GM12878 (cell line): ENCODE measurements around the gene MBD3L2. TPM values are rescaled to one million over a fixed set of nuclear protein-coding genes. Genes with fewer than 3 reads are reported as not detected.

ENCODE experiments used
- ATAC-seq: fragments of 200-7000 bp; cut with Tn5 transposase; 3 replicates; pipeline ENCODE4 v1.9.1; 2020; ENCODE audit warnings: mild to moderate bottlenecking, moderate library complexity
- BruUV-seq: library from RNA; stranded (reverse); fragments of 400-500 nt; replicated peaks from 2 replicates; lab custom pipeline; 2021; lab: Mats Ljungman, UMichigan
- CTCF ChIA-PET: fragments of 300-600 bp; sonication (Branson Sonifier 250); formaldehyde crosslinking; extraction: SDS; loops from one replicate; lab custom pipeline; 2021; ENCODE audit warnings: inconsistent platforms; lab: Yijun Ruan, JAX
- POLR2A ChIA-PET: fragments of 350-600 bp; formaldehyde crosslinking; extraction: SDS; loops from one replicate; lab custom pipeline; 2021; ENCODE audit warnings: inconsistent platforms; lab: Charles Lee
- RAD21 ChIA-PET: fragments of 300-600 bp; sonication (Branson Sonifier 250); formaldehyde crosslinking; loops from one replicate; lab custom pipeline; 2023; ENCODE audit warnings: antibody characterized with exemption; ENCODE audit not compliant: unreplicated experiment; lab: Charles Lee
- SMC1A ChIA-PET: fragments of 300-600 bp; sonication (Branson Sonifier 250); formaldehyde crosslinking; loops from one replicate; lab custom pipeline; 2023; ENCODE audit not compliant: unreplicated experiment, uncharacterized antibody; lab: Charles Lee
- DNase-seq: peaks from one replicate; pipeline ENCODE4 v3.0.0-alpha.2; 2011; ENCODE audit warnings: low read depth, low spot score
- FAIRE-seq: peaks from 3 replicates; lab custom pipeline; 2011; peaks lifted over from hg19 to GRCh38; lab: Jason Lieb, UNC
- H2AFZ ChIP-seq: 2 replicates; pipeline ENCODE4 v1.6.0; 2011; ENCODE audit warnings: low read depth, low read length, control low read depth; ENCODE audit not compliant: control insufficient read depth
- H3K27ac ChIP-seq: 2 replicates; pipeline ENCODE4 v1.5.1; 2011; ENCODE audit warnings: control low read depth; ENCODE audit not compliant: control insufficient read depth, insufficient read depth
- H3K27me3 ChIP-seq, 2 experiments: replicated peaks in 1 of 2; 2 replicates each; pipeline versions ENCODE4 v1.6.0 to v1.6.1; 2011; ENCODE audit warnings: low read length in 1 of 2; ENCODE audit not compliant: control insufficient read depth in 2 of 2, insufficient read depth in 2 of 2
- H3K36me3 ChIP-seq, 2 experiments: 2 replicates each; pipeline ENCODE4 v1.5.1; 2011; ENCODE audit warnings: low read length in 1 of 2; ENCODE audit not compliant: control insufficient read depth in 2 of 2, insufficient read depth in 2 of 2
- H3K4me1 ChIP-seq: 2 replicates; pipeline ENCODE4 v1.6.1; 2011; ENCODE audit warnings: mild to moderate bottlenecking, low read length, moderate library complexity, mixed read lengths; ENCODE audit not compliant: control insufficient read depth, insufficient read depth
- H3K4me2 ChIP-seq: 2 replicates; pipeline ENCODE4 v1.6.0; 2011; ENCODE audit warnings: control low read depth; ENCODE audit not compliant: control insufficient read depth, insufficient read depth
- H3K4me3 ChIP-seq: fragments of 200-600 bp; sonication (generic); 2 replicates; pipeline ENCODE4 v1.5.1; 2016
- H3K79me2 ChIP-seq: 2 replicates; pipeline ENCODE4 v1.6.0; 2011; ENCODE audit warnings: low read length; ENCODE audit not compliant: control insufficient read depth, insufficient read depth
- H3K9ac ChIP-seq: 2 replicates; pipeline ENCODE4 v1.8.0; 2011; ENCODE audit warnings: low read length, control low read depth, mixed read lengths; ENCODE audit not compliant: control insufficient read depth, insufficient read depth
- H3K9me3 ChIP-seq: replicated peaks from 3 replicates; pipeline ENCODE4 v1.5.1; 2011; ENCODE audit warnings: mild to moderate bottlenecking, low read length; ENCODE audit not compliant: control insufficient read depth, insufficient read depth
- H4K20me1 ChIP-seq: 2 replicates; pipeline ENCODE4 v1.6.0; 2011; ENCODE audit not compliant: control insufficient read depth, insufficient read depth
- ATF2 ChIP-seq: IDR thresholded peaks from 2 replicates; pipeline ENCODE4 v1.6.1; 2012; ENCODE audit warnings: low read length, inconsistent platforms
- BCLAF1 ChIP-seq: fragments of 450-650 bp; IDR thresholded peaks from 2 replicates; pipeline ENCODE4 v1.6.1; 2017; ENCODE audit warnings: antibody characterized with exemption, mild to moderate bottlenecking, moderate library complexity
- IKZF2 ChIP-seq, 2 experiments: fragments of 450-650 bp; IDR thresholded peaks; 2 replicates each; pipeline ENCODE4 v1.6.1; 2017; ENCODE audit warnings: mild to moderate bottlenecking in 2 of 2, moderate library complexity in 2 of 2
- KLF5 ChIP-seq: fragments of 450-650 bp; IDR thresholded peaks from 2 replicates; pipeline ENCODE4 v1.6.1; 2014; ENCODE audit warnings: mild to moderate bottlenecking; ENCODE audit not compliant: partially characterized antibody
- NR2C2 ChIP-seq: IDR thresholded peaks from 2 replicates; pipeline ENCODE4 v1.6.1; 2011; ENCODE audit warnings: borderline replicate concordance, low read depth; ENCODE audit not compliant: control insufficient read depth, insufficient read length
- PAX5 ChIP-seq: IDR thresholded peaks from 2 replicates; pipeline ENCODE4 v1.6.1; 2011; ENCODE audit warnings: low read depth, low read length, borderline replicate concordance
- POU2F2 ChIP-seq: IDR thresholded peaks from 3 replicates; pipeline ENCODE4 v1.6.1; 2011; ENCODE audit warnings: low read depth, mild to moderate bottlenecking, low read length, borderline replicate concordance
- REST ChIP-seq: IDR thresholded peaks from 2 replicates; pipeline ENCODE4 v1.6.1; 2012; ENCODE audit warnings: mild to moderate bottlenecking, low read depth, low read length
- WGBS: methylation state at CpG from one replicate; pipeline ENCODE4 v1.1.6; 2016; ENCODE audit warnings: low lambda C conversion rate; ENCODE audit not compliant: insufficient replicate concordance, insufficient coverage; ENCODE audit errors: missing lambda C conversion rate; 5-methylcytosine and 5-hydroxymethylcytosine counted together
- in situ Hi-C: fragments of 300-500 bp; cut with MboI; formaldehyde crosslinking; loops from 9 replicates; pipeline ENCODE4 v1.14.3; 2018; ENCODE audit warnings: mixed read lengths
- intact Hi-C: fragments of 100-400 bp; cut with micrococcal nuclease; formaldehyde crosslinking; loops from one replicate; pipeline ENCODE4 v1.14.2; 2022; ENCODE audit not compliant: unreplicated experiment
- polyA plus RNA-seq, 11 experiments: library from polyadenylated mRNA; depleted of rRNA in 4 of 11; unstranded in 6 of 11; stranded (reverse) in 5 of 11; fragments of >200 nt; fragmentation: Nextera tagmentation in 4 of 11; fragmentation: Illumina TruSeq in 1 of 11; extraction: Ambion mirVana in 4 of 11; extraction: Trizol in 1 of 11; gene quantifications; 1 replicate in 1 of 11; 2 replicates in 10 of 11; pipeline versions ENCODE4 v1.2.1 to v1.2.3, GENCODE V29; 2011 to 2016; ENCODE audit warnings: inconsistent platforms in 2 of 11, missing spikeins in 2 of 11, low read depth in 1 of 11
- total RNA-seq, 4 experiments: library from RNA; depleted of rRNA in 3 of 4; stranded (reverse); fragments of >200 nt in 3 of 4; fragmentation: Illumina TruSeq in 1 of 4; extraction: Trizol in 1 of 4; gene quantifications; 2 replicates each; pipeline versions ENCODE4 v1.2.1 to v1.2.3, GENCODE V29; 2013 to 2021

The MBD3L2 gene
- total and polyA plus RNA-seq, 10 of the 15 experiments (the other 5 are each of a cell fraction or from before 2014, with no cell fraction given): not detected

- SMC1A ChIA-PET: interaction anchor here (0.8 kb wide), 1 partner anchor 13 kb away, joined by 3 read pairs; no protein-coding TSS in a partner anchor
- Histone ChIP-seq H3K4me3 (no peak overlapping the region), H3K4me2 (no peak overlapping the region), H3K27me3 (no peaks in the 10 kb centered on the region), H2AFZ (no peak overlapping the region), H3K4me1 (no peaks in the 10 kb centered on the region), H3K9me3 (peaks cover 68% of the 10 kb centered on the region), H3K27ac (no peak overlapping the region), H4K20me1 (no peaks in the 10 kb centered on the region), H3K36me3 (peaks cover 29 to 45% of the 10 kb centered on the region in 2 experiments), H3K79me2 (no peaks in the 10 kb centered on the region), H3K9ac (no peak overlapping the region)
- no peak for ATAC-seq
- intact Hi-C loops: no loop called here
- in situ Hi-C loops: no loop called here
- CTCF ChIA-PET: interaction anchor here (1.4 to 1.7 kb wide), 2 partner anchors 13 to 16 kb away, joined by 4 to 5 read pairs; partner anchors contain the start of gene ZNF557
- no peak for FAIRE-seq
- 97% methylated on average over 15 of the region's 15 CpGs for WGBS
- TSS peak; percentile 45 for BruUV-seq
- POLR2A ChIA-PET: interaction anchor here (1.5 to 1.9 kb wide), 2 partner anchors 13 to 16 kb away, joined by 5 to 10 read pairs; partner anchors contain the start of gene ZNF557
- no peak for DNase-seq
- RAD21 ChIA-PET: no interaction called here
- TF ChIP-seq IKZF2 (IDR thresholded peaks at IDR 0.05) (no peak), BCLAF1 (no peak), NR2C2 (no peak), POU2F2 (no peak), KLF5 (peak; percentile 98), REST (no peak), ATF2 (no peak), PAX5 (no peak)
Observed at GRCh38 chr19:7083076-7083956, 34.2 kb downstream of the MBD3L2 start.
